Panc1 (cell line): Measurements from ENCODE around the gene XRCC4.

Experiments
- POLR2AphosphoS5 ChIP-seq: IDR thresholded peaks from 2 replicates; pipeline ENCODE4 v1.6.1; 2012; ENCODE audit warnings: mild to moderate bottlenecking, low read depth, low read length, moderate library complexity
- SIN3A ChIP-seq: IDR thresholded peaks from 2 replicates; pipeline ENCODE4 v1.6.1; 2012; ENCODE audit warnings: low read depth, mild to moderate bottlenecking, low read length, moderate library complexity, borderline replicate concordance; ENCODE audit not compliant: insufficient read depth
- TCF7L2 ChIP-seq: IDR thresholded peaks from 2 replicates; pipeline ENCODE4 v1.6.1; 2011; ENCODE audit warnings: mild to moderate bottlenecking, low read depth, low read length, inconsistent platforms
- TF ChIP-seq, protein P1 (sequence below), 2 experiments: IDR thresholded peaks; 2 replicates each; pipeline ENCODE4 v1.6.1; 2011 to 2012; ENCODE audit warnings: low read depth in 2 of 2, control low read depth in 1 of 2, low read length in 1 of 2, mild to moderate bottlenecking in 1 of 2, moderate library complexity in 1 of 2; ENCODE audit not compliant: insufficient read depth in 1 of 2
- TF ChIP-seq, protein P2 (sequence below): fragments of 450-650 bp; IDR thresholded peaks from 2 replicates; pipeline ENCODE4 v1.5.1; 2017; ENCODE audit warnings: mild to moderate bottlenecking

DNA sequence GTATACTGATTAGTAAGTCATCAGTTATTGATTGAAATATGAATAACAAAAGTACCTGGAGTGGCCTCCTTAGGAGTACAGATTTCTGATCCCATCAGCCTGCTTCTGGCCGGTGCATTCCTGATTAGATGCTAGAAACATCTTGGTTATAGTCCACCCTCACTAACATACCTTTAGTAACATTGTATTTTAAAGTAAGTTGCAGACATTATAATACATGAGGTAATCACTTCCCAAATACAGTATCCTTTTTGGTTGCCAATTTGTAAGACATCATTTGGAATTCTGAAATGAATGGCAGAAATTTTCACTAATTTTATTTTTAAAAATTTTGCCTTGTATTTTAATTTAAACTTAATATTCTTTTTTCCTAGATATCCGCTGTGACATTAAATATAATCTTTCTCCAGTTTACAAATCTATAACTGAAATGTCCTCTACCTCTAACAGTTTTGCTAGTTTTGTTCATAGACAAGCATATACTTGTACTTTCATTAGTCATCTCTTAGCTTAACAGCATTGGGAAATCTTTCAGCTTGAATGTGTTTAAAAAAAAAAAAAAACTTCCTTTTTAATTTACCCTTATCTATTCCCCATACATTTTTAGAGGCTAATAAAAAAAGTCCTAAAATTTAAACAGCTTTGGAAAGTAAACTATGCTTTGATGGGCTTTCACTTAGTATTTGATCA, 178.9 kb downstream of the XRCC4 start:
- TF ChIP-seq, protein P1, sequence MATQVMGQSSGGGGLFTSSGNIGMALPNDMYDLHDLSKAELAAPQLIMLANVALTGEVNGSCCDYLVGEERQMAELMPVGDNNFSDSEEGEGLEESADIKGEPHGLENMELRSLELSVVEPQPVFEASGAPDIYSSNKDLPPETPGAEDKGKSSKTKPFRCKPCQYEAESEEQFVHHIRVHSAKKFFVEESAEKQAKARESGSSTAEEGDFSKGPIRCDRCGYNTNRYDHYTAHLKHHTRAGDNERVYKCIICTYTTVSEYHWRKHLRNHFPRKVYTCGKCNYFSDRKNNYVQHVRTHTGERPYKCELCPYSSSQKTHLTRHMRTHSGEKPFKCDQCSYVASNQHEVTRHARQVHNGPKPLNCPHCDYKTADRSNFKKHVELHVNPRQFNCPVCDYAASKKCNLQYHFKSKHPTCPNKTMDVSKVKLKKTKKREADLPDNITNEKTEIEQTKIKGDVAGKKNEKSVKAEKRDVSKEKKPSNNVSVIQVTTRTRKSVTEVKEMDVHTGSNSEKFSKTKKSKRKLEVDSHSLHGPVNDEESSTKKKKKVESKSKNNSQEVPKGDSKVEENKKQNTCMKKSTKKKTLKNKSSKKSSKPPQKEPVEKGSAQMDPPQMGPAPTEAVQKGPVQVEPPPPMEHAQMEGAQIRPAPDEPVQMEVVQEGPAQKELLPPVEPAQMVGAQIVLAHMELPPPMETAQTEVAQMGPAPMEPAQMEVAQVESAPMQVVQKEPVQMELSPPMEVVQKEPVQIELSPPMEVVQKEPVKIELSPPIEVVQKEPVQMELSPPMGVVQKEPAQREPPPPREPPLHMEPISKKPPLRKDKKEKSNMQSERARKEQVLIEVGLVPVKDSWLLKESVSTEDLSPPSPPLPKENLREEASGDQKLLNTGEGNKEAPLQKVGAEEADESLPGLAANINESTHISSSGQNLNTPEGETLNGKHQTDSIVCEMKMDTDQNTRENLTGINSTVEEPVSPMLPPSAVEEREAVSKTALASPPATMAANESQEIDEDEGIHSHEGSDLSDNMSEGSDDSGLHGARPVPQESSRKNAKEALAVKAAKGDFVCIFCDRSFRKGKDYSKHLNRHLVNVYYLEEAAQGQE (IDR thresholded peaks at IDR 0.05; ENCODE audit: insufficient read depth in 1 of 2, low read depth in 2 of 2, low read length in 1 of 2) = no peak
- TF ChIP-seq, protein P2, sequence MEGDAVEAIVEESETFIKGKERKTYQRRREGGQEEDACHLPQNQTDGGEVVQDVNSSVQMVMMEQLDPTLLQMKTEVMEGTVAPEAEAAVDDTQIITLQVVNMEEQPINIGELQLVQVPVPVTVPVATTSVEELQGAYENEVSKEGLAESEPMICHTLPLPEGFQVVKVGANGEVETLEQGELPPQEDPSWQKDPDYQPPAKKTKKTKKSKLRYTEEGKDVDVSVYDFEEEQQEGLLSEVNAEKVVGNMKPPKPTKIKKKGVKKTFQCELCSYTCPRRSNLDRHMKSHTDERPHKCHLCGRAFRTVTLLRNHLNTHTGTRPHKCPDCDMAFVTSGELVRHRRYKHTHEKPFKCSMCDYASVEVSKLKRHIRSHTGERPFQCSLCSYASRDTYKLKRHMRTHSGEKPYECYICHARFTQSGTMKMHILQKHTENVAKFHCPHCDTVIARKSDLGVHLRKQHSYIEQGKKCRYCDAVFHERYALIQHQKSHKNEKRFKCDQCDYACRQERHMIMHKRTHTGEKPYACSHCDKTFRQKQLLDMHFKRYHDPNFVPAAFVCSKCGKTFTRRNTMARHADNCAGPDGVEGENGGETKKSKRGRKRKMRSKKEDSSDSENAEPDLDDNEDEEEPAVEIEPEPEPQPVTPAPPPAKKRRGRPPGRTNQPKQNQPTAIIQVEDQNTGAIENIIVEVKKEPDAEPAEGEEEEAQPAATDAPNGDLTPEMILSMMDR = no peak
- TF ChIP-seq POLR2AphosphoS5 = no peak
- TF ChIP-seq SIN3A = no peak
- TF ChIP-seq TCF7L2 = no peak
